NCI-H2107 treated with DMSO at 0.1 percent for 48 hours (cell line): Measurements from ENCODE around the gene TRMT112.
"Not testable (repeated sequence)": the region's sequence is repeated elsewhere in the genome, so short reads cannot be mapped to it uniquely, and the experiment has no call there.

Experiments
- DNase-seq: peaks from one replicate; lab custom pipeline; 2025; ENCODE audit not compliant: unreplicated experiment; lab: John Stamatoyannopoulos, UW

TRMT112 gene

GRCh38 chr11:64313491-64314145 is 3.7 kb downstream of the TRMT112 start:
- DNase-seq, result no peak

GRCh38 chr11:64312947-64313346 is 4.4 kb downstream of the TRMT112 start:
- no peak for DNase-seq

GRCh38 chr11:64307795-64308194 is 9.6 kb downstream of the TRMT112 start:
- not testable (repeated sequence) for DNase-seq

- no peak for DNase-seq
Measured at GRCh38 chr11:64306876-64307622, 10.3 kb downstream of the TRMT112 start.

GRCh38 chr11:64306563-64306875 is 10.8 kb downstream of the TRMT112 start:
- DNase-seq, result no peak

GRCh38 chr11:64305691-64306562 is 11.4 kb downstream of the TRMT112 start:
- no peak for DNase-seq

- peak; percentile 95 for DNase-seq
Measured at GRCh38 chr11:64305075-64305690, 12.2 kb downstream of the TRMT112 start, which contains the start of gene ESRRA. Gene ESRRA (plus strand): TSS chr11:64305524. CDS start chr11:64307180, 1,656 bp downstream.

- DNase-seq, result peak; percentile 86
Measured at GRCh38 chr11:64304316-64305072, 12.9 kb downstream of the TRMT112 start.

- DNase-seq, result no peak
Measured at GRCh38 chr11:64304032-64304315, 13.4 kb downstream of the TRMT112 start.

- DNase-seq, result no peak
Measured at GRCh38 chr11:64303109-64304031, 14.0 kb downstream of the TRMT112 start.

- no peak for DNase-seq
Measured at GRCh38 chr11:64299847-64300648, 17.3 kb downstream of the TRMT112 start, which contains the start of gene CATSPERZ. Gene CATSPERZ (plus strand): TSS chr11:64300358. CDS start chr11:64300411, 53 bp downstream.

- no peak for DNase-seq
Measured at GRCh38 chr11:64298966-64299846, 18.2 kb downstream of the TRMT112 start.

- peak; percentile 11 for DNase-seq
Measured at GRCh38 chr11:64297699-64298358, 19.5 kb downstream of the TRMT112 start.

GRCh38 chr11:64296830-64297698 is 20.3 kb downstream of the TRMT112 start:
- DNase-seq, result no peak

GRCh38 chr11:64296236-64296635 is 21.1 kb downstream of the TRMT112 start:
- no peak for DNase-seq

- DNase-seq, result no peak
Measured at GRCh38 chr11:64295760-64296159, 21.6 kb downstream of the TRMT112 start.
